NCI-H2171 (cell line): ENCODE data around the gene TBC1D5.
A peak's percentile ranks its signal among the peaks of the same experiment; 100 is the strongest.
"Not testable (repeated sequence)": the region's sequence is repeated elsewhere in the genome, so short reads cannot be mapped to it uniquely, and the experiment has no call there.

Experiments used
- DNase-seq: peaks from one replicate; lab custom pipeline; 2025; lab: John Stamatoyannopoulos, UW

TBC1D5 gene, protein sequence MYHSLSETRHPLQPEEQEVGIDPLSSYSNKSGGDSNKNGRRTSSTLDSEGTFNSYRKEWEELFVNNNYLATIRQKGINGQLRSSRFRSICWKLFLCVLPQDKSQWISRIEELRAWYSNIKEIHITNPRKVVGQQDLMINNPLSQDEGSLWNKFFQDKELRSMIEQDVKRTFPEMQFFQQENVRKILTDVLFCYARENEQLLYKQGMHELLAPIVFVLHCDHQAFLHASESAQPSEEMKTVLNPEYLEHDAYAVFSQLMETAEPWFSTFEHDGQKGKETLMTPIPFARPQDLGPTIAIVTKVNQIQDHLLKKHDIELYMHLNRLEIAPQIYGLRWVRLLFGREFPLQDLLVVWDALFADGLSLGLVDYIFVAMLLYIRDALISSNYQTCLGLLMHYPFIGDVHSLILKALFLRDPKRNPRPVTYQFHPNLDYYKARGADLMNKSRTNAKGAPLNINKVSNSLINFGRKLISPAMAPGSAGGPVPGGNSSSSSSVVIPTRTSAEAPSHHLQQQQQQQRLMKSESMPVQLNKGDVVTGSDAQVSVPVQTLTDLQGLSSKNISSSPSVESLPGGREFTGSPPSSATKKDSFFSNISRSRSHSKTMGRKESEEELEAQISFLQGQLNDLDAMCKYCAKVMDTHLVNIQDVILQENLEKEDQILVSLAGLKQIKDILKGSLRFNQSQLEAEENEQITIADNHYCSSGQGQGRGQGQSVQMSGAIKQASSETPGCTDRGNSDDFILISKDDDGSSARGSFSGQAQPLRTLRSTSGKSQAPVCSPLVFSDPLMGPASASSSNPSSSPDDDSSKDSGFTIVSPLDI

DNA sequence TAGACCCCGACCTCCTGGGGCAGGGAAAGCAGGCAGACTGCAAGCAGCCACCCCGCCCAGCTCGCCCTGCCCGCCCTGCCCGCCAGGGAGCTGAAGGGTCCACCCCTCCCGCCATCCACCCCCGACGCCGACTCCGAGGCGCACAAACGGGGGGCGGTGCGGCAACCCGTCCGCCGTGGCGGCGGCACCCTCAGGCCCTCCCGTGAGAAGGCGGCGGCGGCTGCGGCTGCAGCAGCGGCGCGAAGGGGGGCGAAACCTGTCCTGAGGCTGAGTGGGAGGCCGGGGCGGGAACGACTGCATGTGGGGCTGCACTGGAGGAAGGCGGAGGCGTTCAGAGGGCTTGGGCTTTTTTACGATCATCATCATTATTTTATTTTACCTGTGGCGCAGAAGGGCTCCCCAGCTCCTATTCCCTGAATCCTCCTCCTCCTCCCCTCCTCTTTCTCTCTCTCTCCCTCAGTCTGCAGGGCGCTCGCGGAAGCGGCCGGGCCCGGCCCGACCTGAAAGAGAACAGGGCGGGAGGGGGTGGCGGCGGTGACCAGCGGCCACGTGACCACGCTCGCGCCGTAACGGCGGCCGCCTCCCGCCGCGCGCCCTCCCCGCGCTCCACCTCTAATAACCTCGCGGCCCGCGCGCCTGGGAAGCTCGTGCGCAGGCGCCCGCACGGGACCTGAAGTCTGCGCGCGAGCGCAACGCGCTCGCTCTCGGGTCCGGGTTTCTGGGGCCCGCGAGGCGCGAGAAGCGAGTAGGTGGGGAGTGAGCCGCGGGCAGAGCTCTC lies at the start of gene TBC1D5:
Gene TBC1D5 (minus strand): TSS at position 530 of the 778 bp plus-strand sequence. CDS start 234,061 bp downstream, outside the sequence.
- peak; percentile 84 for DNase-seq

DNA sequence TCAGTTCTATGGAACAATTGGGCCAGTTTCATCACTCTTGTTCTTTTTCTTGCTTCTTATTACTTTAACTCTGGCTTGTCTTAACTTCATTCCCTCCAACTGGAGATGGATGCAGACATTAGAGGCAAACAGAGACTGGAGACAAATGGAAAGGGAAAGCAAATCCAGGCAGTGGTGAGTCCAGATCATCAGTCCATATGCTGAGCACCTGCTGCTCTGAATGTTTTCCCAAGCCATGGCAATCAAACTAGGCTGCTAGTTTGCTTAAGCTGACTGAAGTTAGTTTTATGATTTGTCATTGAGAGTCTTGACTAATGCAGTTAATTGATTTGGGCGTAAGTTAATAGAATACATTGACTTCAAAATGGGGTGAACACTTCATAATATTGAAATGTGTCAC lies 41.0 kb upstream of the TBC1D5 start:
- no peak for DNase-seq

DNA sequence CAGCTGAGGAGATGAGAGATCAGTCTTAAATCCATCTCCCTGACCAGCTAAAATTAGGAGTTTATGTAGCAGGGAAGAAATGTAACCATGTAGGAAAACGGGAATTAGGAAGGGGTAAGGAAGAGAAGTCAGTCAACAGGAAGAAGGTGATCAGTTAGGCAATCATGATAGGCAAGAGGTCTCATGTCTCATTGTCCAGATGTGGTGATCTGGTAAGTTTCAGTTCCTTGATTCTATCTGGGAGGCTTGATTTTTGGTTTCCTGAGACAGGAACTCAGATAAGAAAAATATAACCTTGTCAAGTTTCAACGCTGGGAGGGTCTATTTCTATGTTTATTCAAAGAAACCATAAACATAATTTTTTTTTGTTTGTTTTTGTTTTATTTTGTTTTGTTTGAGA lies 40.3 kb upstream of the TBC1D5 start:
- DNase-seq, result no peak

DNA sequence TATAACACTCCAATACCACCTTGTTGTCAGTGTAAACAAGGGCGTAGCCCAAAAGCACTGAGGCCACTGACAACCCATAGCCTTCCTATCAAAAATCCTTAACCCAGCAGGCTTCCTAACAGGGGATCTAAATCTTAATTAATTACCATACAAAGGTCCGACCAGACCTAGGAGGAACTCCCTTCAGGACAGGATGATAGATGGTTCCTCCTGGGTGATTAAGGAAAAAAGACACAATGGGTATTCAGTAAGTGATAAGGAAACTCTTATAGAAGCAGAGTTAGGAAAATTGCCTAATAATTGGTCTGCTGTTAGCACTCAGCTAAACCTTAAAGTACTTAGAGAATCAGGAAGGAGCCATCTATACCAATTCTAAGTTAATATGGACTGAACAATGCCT lies 37.9 kb upstream of the TBC1D5 start:
- not testable (repeated sequence) for DNase-seq

GRCh38 chr3:17779304-17780250 lies 37.1 kb upstream of the TBC1D5 start:
- not testable (repeated sequence) for DNase-seq

DNA sequence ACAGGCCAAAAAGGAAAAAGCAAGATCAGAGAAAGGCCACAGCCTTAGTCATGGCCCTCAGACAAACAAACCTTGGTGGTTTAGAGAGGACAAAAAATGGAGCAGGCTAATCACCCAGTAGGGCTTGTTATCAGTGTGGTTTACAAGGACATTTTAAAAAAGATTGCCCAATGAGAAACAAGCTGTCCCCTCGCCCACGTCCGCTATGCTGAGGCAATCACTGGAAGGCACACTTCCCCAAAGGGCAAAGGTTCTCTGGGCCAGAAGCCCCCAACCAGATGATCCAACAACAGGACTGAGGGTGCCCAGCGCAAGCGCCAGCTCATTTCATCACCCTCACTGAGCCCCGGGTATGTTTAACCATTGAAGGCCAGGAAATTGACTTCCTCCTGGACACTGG lies 34.9 kb upstream of the TBC1D5 start:
- DNase-seq, result not testable (repeated sequence)

- no peak for DNase-seq
Observed at GRCh38 chr3:17775073-17775472, 32.6 kb upstream of the TBC1D5 start.

- not testable (repeated sequence) for DNase-seq
Observed at GRCh38 chr3:17774180-17774910, 31.9 kb upstream of the TBC1D5 start.

DNA sequence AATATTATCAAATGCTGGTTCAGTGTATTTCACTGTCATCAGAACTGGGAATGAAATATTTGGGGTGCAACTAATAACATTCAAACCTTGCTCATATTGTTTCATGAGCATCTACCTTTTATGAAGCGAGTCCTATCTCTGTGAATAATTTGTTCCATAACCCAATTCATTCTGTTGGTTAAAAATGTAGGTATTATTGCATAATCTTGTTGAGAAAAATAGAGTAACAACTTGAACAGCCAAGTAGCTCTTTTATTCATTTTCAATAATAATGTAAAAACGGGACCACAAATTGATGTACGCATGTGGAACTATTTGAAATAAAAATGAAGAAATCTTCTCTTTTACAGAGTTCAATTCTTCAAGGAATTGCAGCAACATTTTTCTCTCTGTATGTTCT lies 30.1 kb upstream of the TBC1D5 start:
- DNase-seq, result no peak

DNA sequence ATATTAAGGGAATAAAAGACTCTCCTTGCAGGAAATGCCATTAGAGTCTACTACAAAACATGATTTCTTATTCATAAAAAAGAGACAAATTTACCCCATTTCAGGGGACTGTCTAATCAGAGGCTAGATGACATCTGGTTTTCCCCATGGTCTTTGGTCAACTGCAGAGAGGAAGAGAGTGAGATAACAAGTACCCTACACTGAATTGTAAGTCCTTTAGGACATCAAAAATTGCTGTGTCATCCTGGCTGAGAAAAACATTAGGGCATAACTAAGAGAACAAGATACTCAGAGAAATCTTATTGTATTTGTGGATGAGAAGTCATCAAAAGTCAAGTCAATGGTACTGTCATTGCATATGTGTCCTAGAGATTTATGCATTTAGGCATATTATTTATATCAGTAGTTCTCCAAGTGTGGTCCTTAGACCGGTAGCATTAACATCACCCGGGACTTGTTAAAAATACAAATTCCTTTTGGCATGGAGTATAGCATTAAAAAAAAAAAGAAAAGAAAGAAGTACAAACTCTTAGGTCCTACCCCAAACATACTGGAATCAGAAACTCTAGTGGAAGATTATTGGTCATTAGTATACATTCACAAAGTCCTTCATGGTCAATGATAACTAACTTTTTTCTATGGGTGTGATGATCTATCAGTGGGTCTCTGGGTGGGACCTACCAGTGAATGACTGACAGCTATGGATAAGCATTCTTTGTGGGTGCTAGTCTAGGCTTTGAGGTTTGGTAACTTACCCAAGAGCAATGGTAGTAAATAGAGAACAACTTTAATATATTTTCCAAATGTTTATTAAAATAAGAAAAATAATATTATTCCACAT lies 29.0 kb upstream of the TBC1D5 start:
- no peak for DNase-seq

DNA sequence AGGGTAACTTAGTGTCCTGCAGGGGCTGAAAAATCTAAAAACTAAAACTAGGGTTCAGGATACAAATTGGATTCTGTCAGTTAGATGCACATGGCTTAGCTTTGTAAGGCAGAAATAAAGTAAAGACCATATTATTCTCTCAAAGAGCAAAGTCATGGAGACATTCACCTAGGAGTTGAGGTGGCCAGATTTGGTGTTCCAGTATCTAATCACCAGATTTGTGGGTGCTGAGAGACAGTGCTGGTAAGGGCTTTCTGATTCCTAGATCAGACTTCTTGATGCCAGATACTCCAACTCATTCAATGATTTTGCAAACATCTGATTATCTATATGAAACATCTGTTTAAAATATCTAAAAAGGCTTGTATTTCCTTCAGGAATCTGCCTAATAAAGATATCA lies 28.3 kb upstream of the TBC1D5 start:
- DNase-seq, result no peak

DNA sequence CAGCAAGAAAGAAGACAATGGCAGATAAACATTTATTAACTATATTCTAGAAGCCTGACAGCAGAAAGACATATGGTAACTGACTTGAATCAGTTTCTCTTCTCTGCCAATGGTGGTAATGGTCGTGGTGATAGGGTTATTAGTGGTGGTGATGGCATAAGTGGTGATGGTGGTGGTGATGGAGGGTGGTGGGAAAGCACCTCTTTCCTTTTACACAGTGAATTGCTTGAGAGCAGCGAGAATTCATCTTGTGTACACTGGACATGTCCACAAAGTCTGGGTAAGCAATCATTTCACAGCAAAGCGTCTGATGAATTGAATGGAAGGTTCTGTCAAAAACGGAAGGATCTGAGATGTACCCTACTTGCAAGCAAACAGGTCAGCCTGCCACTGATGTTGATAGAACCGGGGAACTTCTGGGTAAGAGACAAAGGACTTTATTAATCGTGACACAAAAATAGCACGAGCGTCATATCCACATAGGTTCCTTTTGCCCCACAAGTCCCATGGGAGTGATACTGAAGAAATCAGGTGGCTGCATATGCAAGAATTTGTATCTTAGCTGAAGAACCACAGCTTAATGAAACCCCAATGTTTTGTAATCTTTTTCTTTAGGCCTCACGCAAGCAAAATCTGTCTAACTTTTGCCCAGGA lies 23.5 kb upstream of the TBC1D5 start:
- no peak for DNase-seq

DNA sequence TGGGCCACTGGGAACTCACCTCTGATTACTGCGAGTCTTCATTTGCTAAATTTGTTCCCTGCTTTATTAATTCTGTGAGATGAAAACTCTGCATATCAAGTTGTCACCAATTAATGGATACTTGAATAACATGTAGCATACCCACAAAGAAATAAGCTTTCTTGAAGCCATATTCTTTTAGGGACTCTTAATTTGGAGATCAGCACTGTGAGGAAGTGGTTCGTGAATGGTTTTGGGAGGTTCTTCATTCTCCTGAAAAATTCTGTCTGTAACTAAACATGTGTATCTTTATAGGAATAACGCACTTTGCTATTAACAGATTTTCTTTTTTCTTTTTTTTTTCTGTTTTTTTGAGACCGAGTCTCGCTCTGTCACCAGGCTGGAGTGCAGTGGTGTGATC lies 19.1 kb upstream of the TBC1D5 start:
- no peak for DNase-seq

- no peak for DNase-seq
Observed at GRCh38 chr3:17759901-17760300, 17.5 kb upstream of the TBC1D5 start.

DNA sequence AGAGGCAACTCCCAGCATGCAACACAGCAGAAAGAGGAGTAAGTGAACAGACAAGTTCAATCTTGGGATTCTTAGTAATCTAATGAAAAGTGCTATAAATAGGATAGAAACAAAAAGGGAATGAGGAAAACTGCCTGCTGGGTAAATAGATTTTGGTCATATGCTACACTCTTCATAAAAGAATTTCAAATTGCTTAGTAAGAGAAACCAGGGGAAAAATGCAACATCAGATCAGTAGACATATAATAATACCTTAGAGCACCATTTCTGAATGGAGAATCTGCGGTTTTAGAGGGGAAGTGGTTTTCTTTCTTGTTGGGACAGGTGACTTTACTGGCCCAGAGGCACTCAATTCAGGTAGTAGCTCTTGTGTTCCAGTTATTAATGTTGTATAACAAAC lies 13.4 kb upstream of the TBC1D5 start:
- no peak for DNase-seq

GRCh38 chr3:17753632-17753992 lies 11.2 kb upstream of the TBC1D5 start:
- no peak for DNase-seq

DNA sequence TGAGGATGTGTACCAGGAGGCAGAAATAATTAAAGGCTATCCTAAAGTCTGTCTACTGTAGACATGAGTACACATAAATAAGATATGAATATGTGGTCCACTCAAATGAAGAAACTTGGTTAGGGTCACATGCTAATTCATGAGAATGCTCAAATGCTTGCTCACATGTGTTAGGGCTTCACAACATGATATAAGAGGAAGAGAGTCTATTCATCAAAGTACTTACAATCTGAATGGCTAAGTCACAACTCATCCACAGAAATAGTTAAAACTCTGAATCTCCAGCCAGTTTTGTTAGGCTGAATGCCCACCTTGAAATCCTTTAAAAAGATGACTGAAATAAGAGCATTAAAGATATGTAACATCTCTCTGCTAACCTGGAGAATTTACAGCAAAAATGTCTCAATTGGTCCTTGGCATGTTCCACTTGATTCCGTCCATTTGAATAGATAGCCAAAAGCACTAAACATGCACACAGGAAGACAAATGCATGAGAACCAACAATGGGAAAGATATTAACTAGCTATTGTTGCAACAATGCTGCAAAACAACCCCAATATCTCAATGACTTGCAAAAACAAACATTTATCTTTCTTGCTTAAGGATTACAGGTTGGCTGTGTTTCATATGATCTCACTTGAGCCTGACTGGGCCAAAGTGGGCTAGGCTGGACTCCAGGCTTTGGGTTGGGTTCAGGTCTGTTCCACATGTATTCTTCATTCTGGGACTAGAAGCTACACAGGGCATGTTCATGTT lies 10.6 kb upstream of the TBC1D5 start:
- DNase-seq, result no peak

- no peak for DNase-seq
Observed at GRCh38 chr3:17752436-17752835, 10.0 kb upstream of the TBC1D5 start.
